GM23338 (cell line): Measurements from ENCODE around the gene DBNL. TPM values are rescaled to one million over a fixed set of nuclear protein-coding genes. Genes with fewer than 3 reads are reported as not detected.

Experiments used
- ATAC-seq: fragments of 200-7000 bp; cut with Tn5 transposase; 3 replicates; pipeline ENCODE4 v1.9.1; 2020
- DNase-seq: peaks from one replicate; pipeline ENCODE4 v3.0.0-alpha.2; 2015; ENCODE audit warnings: low spot score
- H2AFZ ChIP-seq: fragments of 200-600 bp; sonication (generic); 2 replicates; pipeline ENCODE4 v1.8.0; 2016; ENCODE audit warnings: antibody characterized with exemption, mild to moderate bottlenecking, moderate library complexity
- H3F3A ChIP-seq: fragments of 200-600 bp; sonication (generic); replicated peaks from 2 replicates; pipeline ENCODE4 v1.8.0; 2017; ENCODE audit warnings: antibody characterized with exemption, mixed run types, low read depth
- H3K27ac ChIP-seq: fragments of 200-600 bp; sonication (generic); 2 replicates; pipeline ENCODE4 v1.6.1; 2016; ENCODE audit warnings: low read depth
- H3K27me3 ChIP-seq: fragments of 200-600 bp; sonication (generic); 2 replicates; pipeline ENCODE4 v1.8.0; 2016; ENCODE audit warnings: mild to moderate bottlenecking, mixed run types, moderate library complexity; ENCODE audit not compliant: insufficient read depth
- H3K36me3 ChIP-seq: fragments of 200-600 bp; sonication (generic); 2 replicates; pipeline ENCODE4 v1.8.0; 2016; ENCODE audit warnings: mild to moderate bottlenecking; ENCODE audit not compliant: insufficient read depth
- H3K4me1 ChIP-seq: fragments of 200-600 bp; sonication (generic); 2 replicates; pipeline ENCODE4 v1.8.0; 2016; ENCODE audit warnings: mild to moderate bottlenecking, moderate library complexity; ENCODE audit not compliant: insufficient read depth
- H3K4me2 ChIP-seq: fragments of 200-600 bp; sonication (generic); 2 replicates; pipeline ENCODE4 v1.7.1; 2017; ENCODE audit warnings: mixed run types
- H3K4me3 ChIP-seq: fragments of 200-600 bp; sonication (generic); 2 replicates; pipeline ENCODE4 v1.6.1; 2016; ENCODE audit warnings: mixed run types
- H3K79me2 ChIP-seq: fragments of 200-600 bp; sonication (generic); replicated peaks from 2 replicates; pipeline ENCODE4 v1.8.0; 2017; ENCODE audit warnings: mild to moderate bottlenecking; ENCODE audit not compliant: insufficient read depth
- H3K9me2 ChIP-seq: fragments of 200-600 bp; sonication (generic); 2 replicates; pipeline ENCODE4 v1.8.0; 2017; ENCODE audit not compliant: insufficient read depth
- H4K20me1 ChIP-seq: fragments of 200-600 bp; sonication (generic); replicated peaks from 2 replicates; pipeline ENCODE4 v1.8.0; 2017; ENCODE audit warnings: mild to moderate bottlenecking; ENCODE audit not compliant: insufficient read depth
- H3K27ac Mint-ChIP-seq: 2 replicates; pipeline ENCODE4 v1.8.0; 2020; ENCODE audit warnings: inconsistent platforms, mild to moderate bottlenecking, moderate library complexity, mixed read lengths
- H3K27me3 Mint-ChIP-seq: 3 replicates; pipeline ENCODE4 v1.8.0; 2022; ENCODE audit warnings: low read depth, mild to moderate bottlenecking, moderate library complexity, mixed read lengths, inconsistent platforms; ENCODE audit not compliant: insufficient read depth, poor library complexity
- H3K36me3 Mint-ChIP-seq: 3 replicates; pipeline ENCODE4 v1.8.0; 2021; ENCODE audit warnings: low read depth, mild to moderate bottlenecking, inconsistent platforms, moderate library complexity, mixed read lengths
- H3K4me1 Mint-ChIP-seq: 3 replicates; pipeline ENCODE4 v1.8.0; 2020; ENCODE audit warnings: mild to moderate bottlenecking, inconsistent platforms, mixed read lengths
- H3K4me3 Mint-ChIP-seq: 3 replicates; pipeline ENCODE4 v1.8.0; 2021; ENCODE audit warnings: moderate library complexity, mild to moderate bottlenecking, inconsistent platforms, mixed read lengths
- H3K9me3 Mint-ChIP-seq: 3 replicates; pipeline ENCODE4 v1.8.0; 2020; ENCODE audit warnings: moderate library complexity, mild to moderate bottlenecking, inconsistent platforms, mixed read lengths
- CREB1 ChIP-seq: fragments of 250-450 bp; sonication (Bioruptor Pico); IDR thresholded peaks from 2 replicates; pipeline ENCODE4 v1.5.0; 2020; ENCODE audit warnings: low read depth, mild to moderate bottlenecking, moderate library complexity
- ZNF114 ChIP-seq: fragments of 250-450 bp; sonication (Bioruptor Pico); IDR thresholded peaks from 2 replicates; pipeline ENCODE4 v1.5.0; 2020; ENCODE audit warnings: mild to moderate bottlenecking, moderate library complexity
- ZNF462 ChIP-seq: fragments of 250-450 bp; sonication (Bioruptor Pico); IDR thresholded peaks from 2 replicates; pipeline ENCODE4 v1.5.0; 2020; ENCODE audit warnings: mild to moderate bottlenecking, moderate library complexity
- polyA plus RNA-seq: library from polyadenylated mRNA; unstranded; fragments of >200 nt; fragmentation: Nextera tagmentation; extraction: Ambion mirVana; gene quantifications from 2 replicates; pipeline ENCODE4 v1.2.1, GENCODE V29; 2016
- total RNA-seq: library from RNA; depleted of rRNA; stranded (reverse); fragments of >200 nt; shearing (Covaris generic); gene quantifications from 2 replicates; pipeline ENCODE4 v1.2.3, GENCODE V29; 2014

The DBNL gene
- total and polyA plus RNA-seq, 2 experiments from 2014 or later, result 18.1 to 49.4 TPM

GRCh38 chr7:44098092-44099068 is 53.9 kb downstream of the DBNL start:
- H3K27me3 Mint-ChIP-seq, result peaks cover 19% of the 10 kb centered on the region
- H3K27me3 ChIP-seq, result no peaks in the 10 kb centered on the region

More at GRCh38 chr7:44098092-44099068, 53.9 kb downstream of the DBNL start:
- no peaks in the 10 kb centered on the region for H3F3A ChIP-seq
- Mint-ChIP-seq H3K4me3 (no peak overlapping the region), H3K4me1 (peaks cover 9% of the 10 kb centered on the region), H3K27ac (no peak overlapping the region), H3K9me3 (no peaks in the 10 kb centered on the region), H3K36me3 (no peaks in the 10 kb centered on the region)
- no peak overlapping the region for H2AFZ ChIP-seq
- no peaks in the 10 kb centered on the region for H3K79me2 ChIP-seq
- TF ChIP-seq ZNF114 (CRISPR knock-in tag), result no peak
- no peak for TF ChIP-seq CREB1 (CRISPR knock-in tag)
- TF ChIP-seq ZNF462 (CRISPR knock-in tag), result no peak
- H3K4me1 ChIP-seq, result peaks cover 2% of the 10 kb centered on the region; the same call in 1 of the 2 replicates
- H3K27ac ChIP-seq, result no peak overlapping the region
- no peaks in the 10 kb centered on the region for H4K20me1 ChIP-seq
- no peak overlapping the region for H3K4me3 ChIP-seq
- H3K36me3 ChIP-seq, result no peaks in the 10 kb centered on the region
- H3K4me2 ChIP-seq, result no peak overlapping the region
- DNase-seq (no peak), ATAC-seq (no peak)
- H3K9me2 ChIP-seq, result no peaks in the 10 kb centered on the region
